Ammon's horn (tissue), 1 donor: ENCODE data around the gene TRMT1L.

ENCODE experiments used
- DNase-seq: peaks from one replicate; pipeline ENCODE4 v3.0.0-alpha.2; 2016; ENCODE audit warnings: low spot score

TRMT1L gene

DNA sequence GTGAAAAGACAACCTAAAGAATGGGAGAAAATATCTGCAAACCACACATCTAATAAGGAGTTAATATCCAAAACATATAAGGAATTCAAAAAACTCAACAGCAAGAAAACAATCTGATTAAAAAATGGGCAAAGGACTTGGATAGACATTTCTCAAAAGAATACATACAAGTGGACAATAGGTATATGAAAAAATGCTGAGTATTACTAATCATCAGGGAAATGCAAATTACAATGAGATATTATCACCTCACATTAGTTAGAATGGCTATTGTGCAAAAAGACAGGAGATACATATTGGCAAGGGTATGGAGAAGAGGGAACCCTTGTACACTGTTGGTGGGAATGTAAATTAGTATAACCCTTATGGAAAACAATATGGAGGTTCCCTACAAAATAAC, 44.9 kb downstream of the TRMT1L start:
- no peak for DNase-seq

DNA sequence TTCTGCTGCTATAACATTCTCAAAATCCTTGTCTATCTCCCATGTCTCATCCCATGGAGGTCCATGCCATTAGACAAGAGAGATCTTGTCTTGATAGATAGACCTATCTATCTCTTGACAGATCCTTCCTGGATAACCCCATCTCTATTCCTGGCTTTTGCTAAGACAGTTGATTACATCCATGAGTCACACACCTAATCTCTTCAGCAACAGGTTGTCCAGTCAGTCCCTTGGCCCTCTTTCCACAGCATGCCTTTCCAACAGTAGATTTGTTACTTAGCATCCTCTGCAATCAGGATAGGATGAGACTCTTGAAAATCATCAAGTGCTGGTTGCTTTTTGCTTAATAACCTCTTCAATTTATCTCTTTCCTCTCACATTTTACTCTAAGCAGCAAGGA, 46.6 kb downstream of the TRMT1L start:
- no peak for DNase-seq

DNA sequence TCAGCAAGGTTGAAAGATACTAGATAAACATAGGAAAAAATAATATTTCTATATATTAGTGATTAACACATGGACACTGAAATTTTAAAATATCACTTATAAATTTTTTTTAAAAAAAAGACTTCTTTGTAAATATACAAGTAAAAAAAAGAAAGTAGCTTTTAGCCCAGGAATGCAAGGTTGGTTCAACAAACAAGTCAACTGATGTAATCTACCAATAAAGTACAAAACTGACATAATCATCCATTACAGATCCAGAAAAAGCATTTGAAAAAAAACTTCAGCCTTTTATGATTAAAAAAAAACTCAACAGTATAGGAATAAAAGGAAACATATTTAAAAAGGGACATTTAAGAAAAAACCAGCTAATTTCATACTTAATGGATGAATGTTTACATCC, 48.4 kb downstream of the TRMT1L start:
- DNase-seq, result no peak

- DNase-seq, result no peak
Measured at GRCh38 chr1:185105121-185105520, 51.6 kb downstream of the TRMT1L start.

GRCh38 chr1:185104083-185104482, 52.7 kb downstream of the TRMT1L start:
- DNase-seq, result no peak

DNA sequence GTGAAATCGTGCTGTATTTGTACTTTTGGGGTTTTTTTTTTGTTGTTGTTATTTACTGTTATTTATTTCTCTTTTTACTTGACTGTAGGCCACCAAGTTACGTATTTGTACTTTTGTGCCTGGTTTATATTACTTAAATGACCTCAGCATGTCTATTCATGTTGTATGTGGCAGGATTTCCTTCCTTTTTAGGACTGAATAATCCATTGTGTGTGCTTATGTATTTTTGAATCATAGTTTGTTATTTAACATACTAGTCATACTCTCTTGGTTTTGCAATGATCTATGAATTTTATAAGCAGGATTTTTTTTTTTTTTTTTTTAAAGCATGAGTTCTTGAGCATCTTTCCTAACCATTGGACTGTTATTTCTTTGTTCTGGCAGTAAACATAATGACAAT, 60.2 kb downstream of the TRMT1L start:
- DNase-seq, result no peak

DNA sequence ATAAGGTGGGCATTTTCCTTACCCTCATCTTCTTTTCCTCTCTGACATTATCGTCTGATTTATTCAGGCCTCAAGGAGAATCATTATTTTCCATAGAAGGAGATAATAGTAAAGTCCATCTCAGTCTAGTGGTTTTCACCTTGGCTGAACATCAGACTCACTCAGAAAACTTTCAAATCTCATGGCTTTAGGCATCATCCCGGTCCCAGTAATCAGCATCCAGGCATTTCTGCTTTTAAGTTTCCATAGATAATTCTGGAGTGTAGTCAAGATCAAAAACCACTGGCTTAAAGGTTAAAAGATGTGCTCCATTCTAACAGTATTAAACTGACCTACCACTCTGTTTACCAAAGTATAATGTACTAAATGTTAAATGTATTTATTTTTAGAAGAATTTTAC, 62.0 kb downstream of the TRMT1L start:
- no peak for DNase-seq

DNA sequence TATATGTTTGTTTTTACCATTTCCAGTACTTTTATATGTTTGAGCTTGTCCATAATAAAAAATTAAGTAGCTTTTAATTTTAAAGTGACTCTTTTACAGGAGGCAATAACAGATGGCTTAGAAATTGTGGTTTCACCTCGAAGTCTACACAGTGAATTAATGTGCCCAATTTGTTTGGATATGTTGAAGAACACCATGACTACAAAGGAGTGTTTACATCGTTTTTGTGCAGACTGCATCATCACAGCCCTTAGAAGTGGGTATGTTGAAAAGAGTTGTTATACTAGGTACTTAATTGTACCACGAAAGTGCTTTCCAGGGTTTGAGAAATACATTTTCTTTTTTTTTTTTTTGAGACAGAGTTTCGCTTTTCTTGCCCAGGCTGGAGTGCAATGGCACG, 65.3 kb downstream of the TRMT1L start:
- no peak for DNase-seq

GRCh38 chr1:185087746-185088145, 69.0 kb downstream of the TRMT1L start:
- DNase-seq, result no peak

DNA sequence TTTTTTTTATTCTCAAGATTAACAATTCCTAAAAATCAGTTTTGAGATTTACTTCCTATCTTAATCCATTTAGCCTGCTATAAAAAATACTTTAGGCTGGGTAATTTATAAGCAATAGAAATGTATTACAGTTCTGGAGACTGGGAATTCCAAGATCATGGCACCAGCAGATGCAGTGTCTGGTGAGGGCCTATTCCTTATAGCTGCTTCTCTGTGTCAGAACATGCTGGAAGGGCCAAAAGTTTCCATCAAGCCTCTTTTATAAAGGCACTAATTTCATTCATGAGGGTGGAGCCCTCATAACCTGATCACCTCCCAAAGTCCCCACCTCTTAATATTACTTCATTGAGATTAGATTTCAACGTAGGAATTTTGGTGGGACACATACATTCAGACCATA, 69.7 kb downstream of the TRMT1L start:
- DNase-seq, result no peak

GRCh38 chr1:185083818-185084217, 72.9 kb downstream of the TRMT1L start:
- no peak for DNase-seq

DNA sequence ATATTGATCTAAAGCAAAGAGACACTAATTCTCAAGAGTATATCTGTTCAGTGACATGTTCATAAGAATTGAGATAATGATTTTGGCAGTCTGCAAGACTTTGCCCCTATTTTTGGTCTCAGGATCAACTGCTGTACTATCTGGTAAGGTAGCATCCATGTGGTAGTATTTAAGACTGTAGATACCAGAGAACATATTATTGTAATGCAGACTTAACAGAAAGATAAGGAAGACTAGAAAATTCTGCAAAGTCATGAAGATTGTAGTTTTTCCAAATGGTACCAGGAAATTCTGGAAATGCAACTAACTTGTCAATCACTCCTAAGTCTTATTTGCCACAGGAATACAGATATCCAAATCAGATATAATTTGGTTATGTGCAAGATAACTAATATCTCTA, 76.3 kb downstream of the TRMT1L start:
- no peak for DNase-seq

GRCh38 chr1:185077374-185077773, 79.4 kb downstream of the TRMT1L start:
- DNase-seq, result no peak

GRCh38 chr1:185075476-185075875, 81.3 kb downstream of the TRMT1L start:
- no peak for DNase-seq

DNA sequence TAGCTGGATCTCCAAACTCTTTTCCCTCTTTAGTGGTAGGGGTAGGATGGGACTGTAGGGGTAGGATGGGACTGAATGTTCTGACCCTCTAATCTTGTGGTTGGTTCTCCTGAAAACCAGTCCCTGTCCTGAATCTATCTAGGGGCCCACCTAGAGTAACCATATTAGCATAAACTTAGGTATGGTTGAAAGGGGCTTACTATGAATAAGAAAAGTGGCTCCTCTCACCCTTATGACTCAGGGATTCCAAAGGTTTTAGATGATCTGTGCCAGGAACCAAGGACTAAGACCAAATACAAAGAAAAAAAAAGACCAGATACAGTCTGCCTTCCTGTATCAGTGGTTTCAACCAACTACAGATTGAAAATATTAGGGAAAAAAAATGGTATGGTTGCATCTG, 82.4 kb downstream of the TRMT1L start:
- DNase-seq, result no peak

GRCh38 chr1:185073725-185074124, 83.0 kb downstream of the TRMT1L start:
- DNase-seq, result no peak

DNA sequence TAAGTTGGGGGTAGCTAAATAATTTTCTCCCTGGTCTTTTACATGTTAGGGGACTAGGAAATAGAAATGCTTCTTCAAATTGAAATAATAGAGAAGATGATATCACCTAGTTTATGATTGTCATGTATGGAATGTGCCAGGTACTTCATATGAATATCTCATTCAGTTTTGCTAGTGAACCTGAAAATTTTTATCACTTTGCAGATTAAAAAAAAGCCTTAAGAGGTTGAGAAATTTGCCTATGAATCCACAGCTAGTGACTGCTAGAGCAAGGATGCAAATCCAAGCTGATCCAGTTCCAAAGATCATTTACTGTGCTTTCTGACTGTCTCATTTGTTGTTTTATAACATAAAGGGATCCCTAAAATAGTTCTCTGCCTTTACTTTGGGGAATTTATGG, 86.7 kb downstream of the TRMT1L start:
- no peak for DNase-seq

GRCh38 chr1:185069202-185069772, 87.5 kb downstream of the TRMT1L start:
- no peak for DNase-seq

DNA sequence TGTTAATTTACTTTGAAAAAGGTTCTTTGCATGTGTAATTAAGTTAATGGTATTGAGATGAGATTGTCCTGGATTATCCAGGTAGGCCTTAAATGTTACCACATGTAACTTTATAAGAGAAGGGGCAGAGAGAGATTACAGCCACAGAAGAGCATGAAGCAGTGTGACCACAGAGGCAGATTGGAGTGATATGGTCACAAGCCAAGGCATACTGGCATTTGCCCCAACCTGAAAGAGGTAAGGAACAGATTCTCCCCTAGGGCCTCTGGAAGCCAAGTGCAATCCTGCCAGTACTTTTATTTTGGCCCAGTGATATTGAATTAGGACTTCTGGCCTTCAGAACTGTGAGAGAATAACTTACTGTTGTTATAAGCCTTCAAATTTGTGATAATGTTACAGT, 88.4 kb downstream of the TRMT1L start:
- no peak for DNase-seq
